HG03045 (cell line): ENCODE measurements around the gene PRL.

Experiments
- ATAC-seq: cut with Tn5 transposase; IDR thresholded peaks from one replicate; pipeline ENCODE4 v1.9.1; 2021; ENCODE audit warnings: mild to moderate bottlenecking, moderate library complexity; ENCODE audit not compliant: unreplicated experiment

The PRL gene

DNA sequence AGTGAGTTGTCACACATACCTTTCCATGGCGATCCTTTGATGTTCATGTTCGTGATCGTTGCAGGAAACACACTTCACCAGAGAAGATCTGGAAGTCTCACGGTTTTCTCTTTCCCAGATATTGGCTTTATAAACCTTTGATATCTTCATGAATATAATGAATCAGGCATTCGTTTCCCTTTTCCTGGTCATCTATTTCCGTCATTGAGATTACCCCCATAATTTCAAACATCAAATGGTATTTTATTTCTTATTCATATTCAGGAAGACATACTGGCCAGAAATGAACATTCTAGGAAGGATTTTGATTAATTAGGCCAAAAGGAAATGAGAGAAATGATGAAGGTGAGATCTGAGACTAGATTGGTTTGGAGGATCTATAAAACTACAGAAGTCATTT, at the start of gene PRL:
TSS of gene PRL (minus strand) at position 101 of the 400 bp plus-strand sequence. CDS start at position 47, 54 bp downstream.
- ATAC-seq: no peak

DNA sequence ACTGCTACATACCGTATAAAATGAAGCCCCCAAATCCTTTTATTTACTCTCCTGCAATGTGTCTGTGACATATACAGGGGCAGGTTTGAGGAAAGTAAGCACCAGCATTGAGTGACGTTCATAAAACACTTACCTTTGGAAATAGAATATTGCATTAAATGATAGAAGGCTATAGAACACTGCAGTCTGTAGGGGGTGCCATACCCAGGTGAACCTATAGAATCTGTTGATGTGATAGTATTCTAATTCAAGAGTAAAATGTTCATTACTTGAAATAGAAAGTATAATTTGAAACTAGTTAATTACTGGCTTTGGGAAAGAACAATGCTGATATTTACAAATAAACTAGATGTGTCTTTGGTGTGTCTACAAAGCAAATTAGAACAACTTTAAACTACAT, 47.0 kb upstream of the PRL start:
- ATAC-seq: no peak

DNA sequence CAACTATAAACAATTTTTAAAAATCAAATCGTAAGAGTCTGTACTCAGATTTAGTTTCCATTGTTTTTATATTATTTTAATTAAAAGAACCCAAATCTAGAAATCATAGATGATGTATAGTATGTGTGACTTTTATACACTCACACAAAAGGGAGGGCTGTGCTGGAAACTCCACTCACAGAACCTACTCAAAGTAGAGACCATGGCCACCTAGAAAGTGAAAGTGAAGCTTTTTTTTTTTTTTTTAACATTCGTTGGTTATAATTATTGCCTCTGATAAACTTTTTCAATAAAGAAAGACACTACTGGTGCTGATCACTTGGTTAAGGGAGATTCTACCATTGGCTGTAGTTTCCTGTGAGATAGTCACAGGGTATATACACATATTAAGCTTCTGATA, 37.9 kb upstream of the PRL start:
- ATAC-seq: no peak

DNA sequence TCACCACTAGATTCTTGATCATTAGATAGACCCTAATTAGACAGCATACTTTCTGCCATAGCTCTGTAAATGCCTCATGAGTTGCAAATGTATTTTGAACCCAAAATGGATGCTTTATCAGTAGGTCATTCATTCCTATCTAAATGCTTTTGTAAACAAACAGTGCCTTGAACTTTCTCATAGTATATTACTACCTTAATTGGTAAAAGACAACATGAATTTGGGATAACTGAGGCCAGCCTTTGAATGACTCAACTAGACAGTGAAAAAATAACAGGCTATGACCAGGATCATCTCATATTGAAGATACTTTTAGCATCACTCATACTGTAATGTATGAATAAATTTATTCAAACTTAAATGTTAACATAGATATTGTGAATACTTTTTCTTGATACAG, 37.0 kb upstream of the PRL start:
- ATAC-seq: no peak

DNA sequence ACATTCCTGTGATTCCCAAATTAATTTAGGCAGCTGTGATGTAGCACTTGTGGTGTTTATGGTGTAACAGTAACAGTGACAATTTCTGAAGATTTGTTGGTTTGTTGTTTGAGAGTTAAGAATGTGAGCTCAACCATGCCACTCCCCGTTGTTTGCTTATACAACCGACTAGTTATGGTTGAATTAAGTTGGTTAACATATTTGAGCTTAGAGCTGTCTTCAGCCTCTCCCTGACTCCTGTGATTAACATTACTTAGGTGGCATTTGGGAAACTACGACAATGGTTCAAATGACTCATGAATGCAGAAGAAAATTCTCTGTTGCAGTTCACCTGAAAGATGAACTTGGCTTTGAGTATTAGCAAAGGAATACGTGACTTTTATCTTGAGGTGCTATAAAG, 35.9 kb upstream of the PRL start:
- no peak for ATAC-seq

- no peak for ATAC-seq
These were observed 35.4 kb upstream of the PRL start for GRCh38 chr6:22332216-22332615.

- ATAC-seq: no peak
These were observed 34.1 kb upstream of the PRL start for GRCh38 chr6:22330941-22331340.

DNA sequence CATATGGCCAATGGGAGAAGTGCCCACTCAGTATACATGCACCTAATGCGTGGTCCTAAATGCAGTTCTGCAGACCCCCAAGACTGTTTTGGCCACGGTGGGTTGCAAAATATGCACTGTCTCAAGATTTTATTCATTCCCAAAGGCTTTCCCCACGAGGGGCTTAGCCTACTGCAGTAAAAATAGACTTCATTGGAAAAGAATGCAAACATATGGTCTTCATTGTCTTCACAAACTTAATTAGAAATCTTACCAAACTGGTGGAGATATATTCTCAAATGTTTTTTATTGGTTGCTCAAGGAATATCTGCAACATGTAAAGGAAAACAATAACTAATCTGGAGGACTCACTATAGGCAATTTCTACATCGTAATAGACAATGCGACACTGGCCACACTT, 31.6 kb upstream of the PRL start:
- no peak for ATAC-seq

- ATAC-seq: no peak
These were observed 31.0 kb upstream of the PRL start for GRCh38 chr6:22327881-22328280.

DNA sequence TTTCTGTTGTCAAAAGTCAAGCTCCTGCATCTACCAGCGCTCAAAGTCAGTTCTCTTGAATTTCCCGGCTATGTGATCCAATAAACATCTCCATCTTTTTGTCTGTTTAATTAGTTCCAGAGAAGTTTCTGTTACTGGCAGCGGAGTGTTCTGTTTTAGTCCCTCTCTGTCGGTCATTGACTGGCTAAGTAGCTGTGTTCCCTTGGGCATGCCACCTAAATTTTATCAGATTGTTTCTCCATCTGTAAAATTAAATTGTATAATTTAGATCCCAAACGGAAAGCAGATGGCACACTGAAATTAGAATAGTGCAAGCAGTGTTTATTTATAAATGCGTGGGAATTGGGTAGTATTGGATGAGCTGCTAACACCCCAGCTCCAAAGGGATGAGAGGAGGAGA, 29.7 kb upstream of the PRL start:
- no peak for ATAC-seq

DNA sequence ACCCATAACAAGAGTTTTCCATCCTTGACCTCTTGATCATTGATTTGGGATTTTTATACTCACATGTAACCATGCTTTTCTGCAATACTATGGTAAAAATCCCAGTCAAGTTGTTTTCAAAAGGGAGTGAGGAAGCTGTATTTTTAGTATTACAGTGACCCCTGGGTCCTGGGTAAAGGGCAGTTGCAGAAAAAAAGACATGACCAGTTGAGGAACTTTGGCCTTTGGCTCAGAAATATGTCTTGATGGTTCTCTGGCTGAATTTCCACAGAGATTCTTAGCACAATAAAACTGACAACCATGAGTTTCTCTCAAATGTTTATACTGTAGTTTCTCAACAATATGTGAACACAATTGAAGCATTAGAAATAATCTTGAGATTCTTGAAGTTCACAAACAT, 28.6 kb upstream of the PRL start:
- ATAC-seq: no peak

DNA sequence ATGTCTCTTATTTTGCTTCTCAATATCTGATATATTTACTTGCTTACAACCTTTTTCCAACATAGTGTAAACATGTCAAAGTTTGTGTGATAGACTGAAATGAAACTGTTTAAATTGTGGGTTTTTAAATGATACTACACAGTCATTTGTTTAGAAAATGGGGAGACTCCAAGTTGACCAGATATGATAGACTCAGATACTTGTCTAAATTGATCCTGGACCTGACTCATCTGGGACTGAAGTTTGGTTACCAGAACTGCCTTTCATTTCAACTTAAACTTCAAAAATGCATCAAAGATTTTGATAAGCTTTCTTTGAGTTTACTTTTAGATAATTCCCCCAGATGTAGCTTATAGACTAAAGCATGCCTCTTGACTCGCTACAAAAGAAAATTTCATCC, 27.0 kb upstream of the PRL start:
- no peak for ATAC-seq

DNA sequence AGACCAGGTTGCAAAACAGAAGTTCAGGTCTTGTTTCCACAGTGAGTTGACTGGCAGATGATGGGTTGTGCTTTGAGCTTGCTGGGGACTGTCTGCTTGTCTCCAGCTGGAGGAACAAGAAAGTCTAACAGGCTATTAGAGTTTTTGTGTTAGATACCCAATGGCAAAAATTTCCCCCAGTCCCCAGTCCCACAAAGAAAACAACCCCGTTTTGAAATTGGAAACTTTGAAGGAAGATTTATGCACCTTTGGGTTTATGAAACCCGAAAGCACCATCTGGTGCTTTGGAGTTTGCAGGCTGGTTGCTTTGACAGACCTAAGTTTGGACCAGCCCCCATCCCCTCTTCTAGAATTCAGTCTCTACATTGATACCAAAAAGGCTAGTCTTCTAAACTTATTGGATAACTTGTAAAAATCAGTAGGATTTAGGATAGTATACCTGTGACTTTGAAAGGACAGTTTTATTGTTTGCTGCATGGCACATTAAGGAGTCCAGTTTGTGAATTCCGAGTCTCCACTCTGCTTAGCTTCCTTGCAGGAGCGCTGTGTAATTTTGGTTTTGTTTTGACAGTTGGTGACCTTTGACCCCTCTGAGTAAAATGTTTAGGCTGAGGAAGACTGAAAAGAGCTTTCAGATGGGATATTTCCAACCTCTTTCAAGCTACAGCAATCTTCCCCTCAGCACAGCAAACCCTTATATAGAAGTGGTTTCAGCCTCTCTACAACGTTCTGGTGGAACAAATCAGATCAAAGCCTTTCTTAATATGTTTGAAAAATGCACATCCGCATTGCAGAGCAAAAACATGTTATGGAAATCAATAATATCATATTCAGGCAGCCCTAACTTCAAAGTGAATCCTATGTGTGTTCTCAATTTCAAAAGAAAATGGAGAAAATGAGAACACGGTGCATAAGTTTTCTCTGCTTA, 25.5 kb upstream of the PRL start:
- no peak for ATAC-seq

DNA sequence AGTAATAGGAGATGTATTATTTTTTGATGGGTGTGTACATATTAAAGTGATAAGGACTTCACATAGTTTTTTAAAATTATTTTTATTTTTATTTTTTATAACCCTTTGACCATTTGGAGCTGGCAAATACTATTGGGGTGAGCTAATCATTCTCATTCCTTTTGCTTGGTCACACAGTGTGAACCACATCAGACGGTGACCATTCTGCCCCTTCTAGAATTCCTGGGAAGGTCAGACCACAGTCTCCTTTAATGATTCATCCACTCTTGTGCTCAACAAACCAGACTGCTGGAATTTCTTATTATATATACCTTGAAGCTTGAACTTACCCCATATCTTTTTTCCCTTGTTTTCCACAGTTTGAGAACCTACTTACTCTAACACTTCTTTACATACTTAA, 23.9 kb upstream of the PRL start:
- no peak for ATAC-seq

DNA sequence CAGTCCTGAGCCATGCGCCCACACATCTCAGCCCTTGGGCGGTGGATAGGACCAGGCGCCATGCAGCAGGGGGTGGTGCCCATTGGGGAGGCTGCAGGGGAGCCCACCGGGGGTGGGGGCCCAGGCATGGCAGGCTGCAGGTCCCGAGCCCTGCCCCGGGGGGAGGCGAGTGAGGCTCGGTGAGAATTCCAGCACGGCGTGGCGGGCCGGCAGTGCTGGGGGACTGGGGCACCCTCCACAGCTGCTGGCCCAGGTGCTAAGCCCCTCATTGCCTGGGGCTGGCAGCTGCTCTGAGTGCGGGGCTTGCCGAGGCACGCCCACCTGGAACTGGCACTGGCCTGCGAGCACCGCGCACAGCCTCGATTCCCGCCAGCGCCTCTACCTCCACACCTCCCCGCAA, 21.6 kb upstream of the PRL start:
- ATAC-seq: no peak

DNA sequence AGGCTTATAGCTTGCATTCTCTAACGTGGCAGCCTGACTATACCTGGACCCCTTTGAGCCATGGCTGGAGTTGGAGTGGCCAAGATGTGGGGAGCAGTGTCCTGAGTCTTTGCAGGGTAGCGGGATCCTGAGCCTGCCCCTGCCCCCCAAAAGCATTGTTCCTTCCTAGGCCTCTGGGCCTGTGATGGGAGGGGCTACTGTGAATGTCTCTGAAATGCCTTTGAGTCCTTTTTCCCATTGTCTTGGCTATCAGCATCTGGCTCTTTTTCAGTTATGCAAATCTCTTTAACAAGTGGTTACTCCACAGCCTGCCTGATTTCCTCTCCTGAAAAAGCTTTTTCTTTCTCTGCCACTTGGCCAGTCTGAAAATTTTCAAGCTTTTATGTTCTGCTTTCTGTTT, 17.0 kb upstream of the PRL start:
- no peak for ATAC-seq

GRCh38 chr6:22308939-22309338, 12.1 kb upstream of the PRL start:
- ATAC-seq: no peak

DNA sequence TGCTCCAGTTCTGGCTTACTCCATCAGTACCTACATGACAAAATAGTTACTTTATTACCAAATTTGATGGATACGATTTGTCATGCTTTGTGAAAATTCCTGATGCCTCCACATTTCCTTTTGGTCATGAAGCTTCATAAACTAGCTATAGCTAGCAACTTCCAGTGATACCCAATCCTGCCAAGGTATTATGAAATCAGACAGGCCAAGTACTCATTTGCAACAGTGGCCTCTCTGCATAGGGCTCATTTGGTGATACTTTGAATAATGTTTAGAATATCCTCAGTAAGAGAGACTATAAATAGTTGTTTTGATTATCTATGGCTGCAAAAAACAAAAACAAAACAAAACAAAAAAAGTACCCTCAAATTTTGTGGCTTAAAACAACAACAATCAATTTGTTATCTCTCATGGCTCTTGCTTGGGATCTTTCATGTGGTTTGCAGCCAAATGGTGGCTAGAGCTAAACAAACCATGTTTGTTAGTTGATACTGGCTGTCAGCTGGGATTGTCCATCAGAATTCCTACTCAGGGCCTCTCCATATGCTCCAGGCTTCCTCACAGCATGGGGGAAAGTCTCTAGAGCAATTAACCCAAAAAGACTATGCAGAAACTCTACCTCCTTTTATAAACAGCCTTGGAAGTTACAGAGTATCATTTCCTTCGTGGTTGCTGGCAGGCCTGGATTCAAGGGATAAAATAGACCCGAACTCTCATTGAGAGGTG, 10.1 kb upstream of the PRL start:
- no peak for ATAC-seq

GRCh38 chr6:22302838-22303237, 6.0 kb upstream of the PRL start:
- no peak for ATAC-seq

GRCh38 chr6:22300273-22300998, 3.6 kb upstream of the PRL start:
- ATAC-seq: no peak

DNA sequence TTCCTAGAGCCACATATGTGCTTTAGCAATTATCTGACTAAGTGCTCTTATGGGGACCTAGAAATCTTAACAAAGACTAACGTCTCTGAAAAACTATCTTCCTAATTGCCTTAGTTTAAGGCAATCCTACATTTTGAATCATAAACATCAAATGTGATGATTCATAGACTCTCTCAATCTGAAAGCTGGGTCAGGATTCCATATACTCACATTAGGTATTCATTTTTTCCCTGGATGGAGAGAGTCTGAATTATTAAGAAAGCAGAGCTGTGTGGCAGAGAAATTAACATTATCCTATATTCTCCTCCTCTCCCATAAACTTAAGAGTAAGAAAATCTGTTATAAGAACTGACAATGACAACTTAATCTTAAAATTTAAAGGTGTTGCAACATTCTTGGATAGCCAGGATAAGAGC, 1.6 kb upstream of the PRL start:
- ATAC-seq: no peak

- ATAC-seq: no peak
These were observed 769 bp downstream of the PRL start for GRCh38 chr6:22296067-22296466.
